K562 (cell line): Measurements from ENCODE around the gene TGFBR1. TPM values are rescaled to one million over a fixed set of nuclear protein-coding genes. Genes with fewer than 3 reads are reported as not detected.

Source experiments
- ATAC-seq: fragments of 200-7000 bp; cut with Tn5 transposase; 3 replicates; pipeline ENCODE4 v1.9.1; 2020; ENCODE audit warnings: moderate library complexity
- BruUV-seq: library from RNA; stranded (reverse); fragments of 400-500 nt; replicated peaks from 2 replicates; lab custom pipeline; 2021; lab: Mats Ljungman, UMichigan
- CTCF ChIA-PET: fragments of 300-600 bp; formaldehyde crosslinking; extraction: SDS; loops from one replicate; lab custom pipeline; 2021; ENCODE audit warnings: low intra/inter-chr PET ratio; lab: Yijun Ruan, JAX
- POLR2A ChIA-PET: fragments of 300-600, 350-650 bp; sonication (Branson Sonifier 250); formaldehyde crosslinking; extraction: SDS; loops from one replicate; lab custom pipeline; 2021; ENCODE audit warnings: antibody characterized with exemption, inconsistent platforms; lab: Yijun Ruan, JAX
- DNase-seq, 4 experiments: peaks; one replicate each; pipeline versions ENCODE4 v3.0.0 to v3.0.0-alpha.2; 2011 to 2018; ENCODE audit warnings: low spot score in 3 of 4, mixed read lengths in 3 of 4; ENCODE audit errors: extremely low read depth in 1 of 4
- FAIRE-seq: peaks from 2 replicates; lab custom pipeline; 2011; peaks lifted over from hg19 to GRCh38; lab: Jason Lieb, UNC
- H2AFZ ChIP-seq: 2 replicates; pipeline ENCODE4 v1.6.0; 2011; ENCODE audit warnings: low read depth, low read length, control low read depth, inconsistent platforms
- H3K27ac ChIP-seq: fragments of 200-600 bp; 3 replicates; pipeline ENCODE4 v1.8.0; 2011; ENCODE audit warnings: low read depth, mild to moderate bottlenecking, control low read depth, inconsistent platforms, low read length, moderate library complexity, mixed read lengths; ENCODE audit errors: extremely low read depth
- H3K27me3 ChIP-seq, 2 experiments: fragments of 300-600 bp in 1 of 2; 2 replicates in 1 of 2; 3 replicates in 1 of 2; pipeline versions ENCODE4 v1.6.0 to v1.8.0; 2011; ENCODE audit warnings: inconsistent platforms in 2 of 2, low read length in 2 of 2, mild to moderate bottlenecking in 1 of 2, mixed read lengths in 1 of 2, moderate library complexity in 1 of 2; ENCODE audit not compliant: control insufficient read depth in 2 of 2, insufficient read depth in 2 of 2
- H3K36me3 ChIP-seq: fragments of 300-600 bp; 3 replicates; pipeline ENCODE4 v1.8.0; 2011; ENCODE audit warnings: mild to moderate bottlenecking, low read length, inconsistent platforms; ENCODE audit not compliant: control insufficient read depth, insufficient read depth
- H3K4me1 ChIP-seq, 2 experiments: fragments of 200-600 bp in 1 of 2; replicated peaks in 1 of 2; 2 replicates in 1 of 2; 3 replicates in 1 of 2; pipeline versions ENCODE4 v1.5.1 to v1.8.0; 2011; ENCODE audit warnings: inconsistent platforms in 2 of 2, low read length in 2 of 2, mild to moderate bottlenecking in 1 of 2, mixed read lengths in 1 of 2, moderate library complexity in 1 of 2; ENCODE audit not compliant: control insufficient read depth in 2 of 2, insufficient read depth in 2 of 2
- H3K4me2 ChIP-seq: 2 replicates; pipeline ENCODE4 v1.6.1; 2011; ENCODE audit warnings: low read length, control low read depth, inconsistent platforms, mixed read lengths; ENCODE audit not compliant: insufficient read depth
- H3K4me3 ChIP-seq: fragments of 200-600 bp; sonication (generic), shearing (Covaris generic); 2 replicates; pipeline ENCODE4 v1.5.1; 2016; ENCODE audit warnings: control low read depth, inconsistent platforms
- H3K79me2 ChIP-seq: fragments of 200-600 bp; 3 replicates; pipeline ENCODE4 v1.8.0; 2011; ENCODE audit warnings: low read length, inconsistent platforms; ENCODE audit not compliant: control insufficient read depth, insufficient read depth
- H3K9ac ChIP-seq, 2 experiments: 2 replicates each; pipeline versions ENCODE4 v1.6.0 to v1.6.1; 2011; ENCODE audit warnings: low read depth in 2 of 2, low read length in 2 of 2, control low read depth in 1 of 2, inconsistent platforms in 1 of 2, mild to moderate bottlenecking in 1 of 2, mixed read lengths in 1 of 2; ENCODE audit not compliant: insufficient read depth in 1 of 2
- H3K9me1 ChIP-seq: one replicate; pipeline ENCODE4 v1.6.0; 2011; ENCODE audit warnings: inconsistent platforms, mild to moderate bottlenecking, low read length, moderate library complexity; ENCODE audit not compliant: control insufficient read depth, insufficient read depth
- H3K9me3 ChIP-seq: replicated peaks from 2 replicates; pipeline ENCODE4 v1.5.1; 2011; ENCODE audit warnings: low read depth, low read length, inconsistent platforms; ENCODE audit not compliant: control insufficient read depth, insufficient read depth
- H4K20me1 ChIP-seq: replicated peaks from 2 replicates; pipeline ENCODE4 v1.6.1; 2011; ENCODE audit warnings: low read length, inconsistent platforms, mixed read lengths; ENCODE audit not compliant: control insufficient read depth, insufficient read depth
- NFYB ChIP-seq: IDR thresholded peaks from 2 replicates; pipeline ENCODE4 v1.6.1; 2011; ENCODE audit warnings: mild to moderate bottlenecking, moderate library complexity; ENCODE audit not compliant: insufficient read length; ENCODE audit errors: extremely low read depth
- PTTG1 ChIP-seq: fragments of 450-650 bp; IDR thresholded peaks from 2 replicates; pipeline ENCODE4 v1.6.1; 2016; ENCODE audit warnings: low read depth, mild to moderate bottlenecking, missing genetic modification characterization, missing compliant biosample characterization
- XRCC3 ChIP-seq: fragments of 450-650 bp; IDR thresholded peaks from 2 replicates; pipeline ENCODE4 v1.6.1; 2017; ENCODE audit warnings: mild to moderate bottlenecking, moderate library complexity
- ZNF12 ChIP-seq: sonication (generic); formaldehyde crosslinking; IDR thresholded peaks from 2 replicates; pipeline ENCODE4 v1.4.0; 2020; ENCODE audit warnings: mild to moderate bottlenecking, missing genetic modification reagents
- ZNF408 ChIP-seq: fragments of 250-450 bp; sonication (Bioruptor Pico); IDR thresholded peaks from 2 replicates; pipeline ENCODE4 v1.4.0; 2020; ENCODE audit warnings: low read depth, mild to moderate bottlenecking, moderate library complexity
- ZNF41 ChIP-seq: fragments of 250-450 bp; sonication (Bioruptor Pico); conservative IDR thresholded peaks from 2 replicates; pipeline ENCODE4 v1.4.0; 2020; ENCODE audit warnings: mild to moderate bottlenecking
- ZNF644 ChIP-seq: fragments of 200-800 bp; sonication (Bioruptor generic); IDR thresholded peaks from 2 replicates; pipeline ENCODE4 v1.6.1; 2016; ENCODE audit warnings: low read depth, missing genetic modification characterization, missing compliant biosample characterization
- WGBS: fragments of 100-300 bp; shearing (Covaris generic); methylation state at CpG from one replicate; pipeline ENCODE4 v1.1.6; 2016; ENCODE audit warnings: low coverage, mixed read lengths; ENCODE audit not compliant: insufficient coverage; ENCODE audit errors: missing lambda C conversion rate; 5-methylcytosine and 5-hydroxymethylcytosine counted together
- in situ Hi-C: fragments of 300-500 bp; cut with MboI; formaldehyde crosslinking; loops from 4 replicates; pipeline ENCODE4 v1.15.0; 2018; ENCODE audit warnings: inconsistent platforms, mixed read lengths
- intact Hi-C: fragments of 100-400 bp; cut with micrococcal nuclease; formaldehyde crosslinking; loops from 2 replicates; pipeline ENCODE4 v1.14.2; 2022
- polyA plus RNA-seq, 8 experiments: library from polyadenylated mRNA; depleted of rRNA in 4 of 8; stranded (reverse) in 5 of 8; unstranded in 3 of 8; fragments of >200 nt; fragmentation: Nextera tagmentation in 2 of 8; fragmentation: Illumina TruSeq in 1 of 8; extraction: Ambion mirVana in 2 of 8; extraction: Trizol in 1 of 8; gene quantifications; 2 replicates each; pipeline versions ENCODE4 v1.2.1 to v1.2.3, GENCODE V29; 2011 to 2014; ENCODE audit warnings: inconsistent platforms in 1 of 8, missing spikeins in 1 of 8
- total RNA-seq, 7 experiments: library from RNA; depleted of rRNA in 6 of 7; stranded (reverse); fragments of >200 nt in 6 of 7; fragmentation: Illumina TruSeq in 2 of 7; extraction: Trizol in 2 of 7; gene quantifications; 2 replicates each; pipeline versions ENCODE4 v1.2.1 to v1.2.3, GENCODE V29; 2011 to 2021; ENCODE audit warnings: low replicate concordance in 1 of 7
- TF ChIP-seq, protein P1 (sequence below): fragments of 450-650 bp; IDR thresholded peaks from 2 replicates; pipeline ENCODE4 v1.6.1; 2016; ENCODE audit warnings: missing biosample characterization, missing genetic modification characterization
- TF ChIP-seq, protein P2 (sequence below): sonication (generic); formaldehyde crosslinking; IDR thresholded peaks from 2 replicates; pipeline ENCODE4 v1.8.1; 2022; ENCODE audit warnings: missing genetic modification reagents
- TF ChIP-seq, protein P3 (sequence below): fragments of 450-650 bp; IDR thresholded peaks from 2 replicates; pipeline ENCODE4 v1.6.1; 2016

Gene TGFBR1
- total and polyA plus RNA-seq, 9 of the 15 experiments (the other 6 are each of a cell fraction or from before 2014, with no cell fraction given): 15.5 to 62.4 (median 42.7) TPM

DNA sequence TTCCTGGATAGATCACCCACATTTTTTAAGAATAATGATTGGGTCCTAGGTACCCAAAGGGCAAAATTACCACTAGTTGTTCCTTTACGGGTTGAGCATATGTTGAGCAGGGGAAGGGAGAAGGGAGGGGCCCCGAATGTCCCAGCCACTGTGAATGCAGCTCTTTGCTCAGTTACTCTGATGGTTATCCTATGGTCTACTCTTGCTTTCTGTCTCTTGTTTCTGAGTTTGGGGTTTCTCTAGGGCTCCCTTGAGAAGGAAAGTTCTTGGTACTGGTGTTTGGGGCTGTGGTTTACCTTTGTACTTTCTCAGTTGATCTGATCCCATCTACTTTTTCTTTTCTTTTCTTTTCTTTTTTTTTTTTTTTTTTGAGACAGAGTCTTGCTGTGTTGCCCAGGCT, 61.2 kb downstream of the TGFBR1 start:
- WGBS: 46% methylated on average over 2 of the region's 2 CpGs
- Histone ChIP-seq H3K4me1 (peaks cover 0 to 2% of the 10 kb centered on the region in 2 experiments; a peak in 1 of 5 replicates), H3K27ac (no peak overlapping the region), H3K36me3 (no peaks in the 10 kb centered on the region), H3K4me2 (no peak overlapping the region), H3K27me3 (peaks cover 0 to 5% of the 10 kb centered on the region in 2 experiments; a peak in 1 of 5 replicates), H2AFZ (peak overlapping the region; percentile 56), H3K9ac (no peak overlapping the region), H4K20me1 (no peaks in the 10 kb centered on the region), H3K9me3 (no peaks in the 10 kb centered on the region), H3K4me3 (no peak overlapping the region), H3K79me2 (no peaks in the 10 kb centered on the region), H3K9me1 (no peaks in the 10 kb centered on the region)
- TF ChIP-seq, protein P1, sequence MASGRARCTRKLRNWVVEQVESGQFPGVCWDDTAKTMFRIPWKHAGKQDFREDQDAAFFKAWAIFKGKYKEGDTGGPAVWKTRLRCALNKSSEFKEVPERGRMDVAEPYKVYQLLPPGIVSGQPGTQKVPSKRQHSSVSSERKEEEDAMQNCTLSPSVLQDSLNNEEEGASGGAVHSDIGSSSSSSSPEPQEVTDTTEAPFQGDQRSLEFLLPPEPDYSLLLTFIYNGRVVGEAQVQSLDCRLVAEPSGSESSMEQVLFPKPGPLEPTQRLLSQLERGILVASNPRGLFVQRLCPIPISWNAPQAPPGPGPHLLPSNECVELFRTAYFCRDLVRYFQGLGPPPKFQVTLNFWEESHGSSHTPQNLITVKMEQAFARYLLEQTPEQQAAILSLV: no peak
- in situ Hi-C loops: no loop called here
- BruUV-seq: no TSS peak
- ChIA-PET CTCF (no interaction called here), POLR2A (no interaction called here)
- intact Hi-C loops: loop anchor here (5.0 to 10.0 kb wide), 4 partner anchors 51 to 1159 kb away; no protein-coding TSS in a partner anchor
- FAIRE-seq (no peak), ATAC-seq (no peak), DNase-seq (no peak)

DNA sequence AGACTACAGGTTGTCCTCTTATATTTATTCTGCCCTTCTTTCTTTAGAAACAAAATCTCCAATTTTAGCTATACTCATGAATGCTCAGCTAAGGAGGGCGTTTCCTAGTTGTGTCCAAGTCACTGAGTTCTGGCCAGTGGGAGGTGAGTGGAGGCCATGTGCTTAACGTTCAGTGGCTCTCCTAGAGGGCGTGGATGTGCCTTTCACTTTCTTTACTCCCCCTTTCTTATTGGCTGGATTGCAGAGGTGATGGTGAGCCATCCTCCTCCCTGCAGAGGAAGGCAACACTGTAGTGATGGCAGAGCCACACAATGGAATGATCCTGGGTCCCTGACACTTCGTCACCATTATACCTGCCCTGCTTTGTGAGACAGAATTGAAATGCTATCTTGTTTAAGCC, 62.2 kb downstream of the TGFBR1 start:
- peak; percentile 85 for ATAC-seq
- FAIRE-seq: peak; percentile 46
- intact Hi-C loops (loop anchor here (5.0 to 10.0 kb wide), 4 partner anchors 50 to 1158 kb away; no protein-coding TSS in a partner anchor), in situ Hi-C loops (no loop called here)
- H4K20me1 ChIP-seq: no peaks in the 10 kb centered on the region
- no peaks in the 10 kb centered on the region for H3K9me3 ChIP-seq
- peaks cover 0 to 7% of the 10 kb centered on the region in 2 experiments; a peak in 2 of 5 replicates for H3K27me3 ChIP-seq
- no peaks in the 10 kb centered on the region for H3K9me1 ChIP-seq
- 10% methylated on average over 4 of the region's 4 CpGs for WGBS
- H3K4me2 ChIP-seq: no peak overlapping the region
- no peak overlapping the region for H3K9ac ChIP-seq
- H3K79me2 ChIP-seq: no peaks in the 10 kb centered on the region
- no peaks in the 10 kb centered on the region for H3K36me3 ChIP-seq
- BruUV-seq: no TSS peak
- no peak overlapping the region for H3K4me3 ChIP-seq
- peaks cover 0 to 2% of the 10 kb centered on the region in 2 experiments; a peak in 1 of 5 replicates for H3K4me1 ChIP-seq
- peak; percentile 23 to 49 (median 37) for DNase-seq
- H3K27ac ChIP-seq: no peak overlapping the region
- CTCF ChIA-PET: no interaction called here
- peak overlapping the region; percentile 14; the same call in 1 of the 2 replicates for H2AFZ ChIP-seq
- TF ChIP-seq ZNF12 (CRISPR knock-in tag) (no peak), PTTG1 (tag) (no peak), ZNF644 (tag) (no peak), XRCC3 (no peak), NFYB (peak; percentile 61), ZNF41 (CRISPR knock-in tag) (no peak), ZNF408 (CRISPR knock-in tag) (no peak)
- TF ChIP-seq, protein P2, sequence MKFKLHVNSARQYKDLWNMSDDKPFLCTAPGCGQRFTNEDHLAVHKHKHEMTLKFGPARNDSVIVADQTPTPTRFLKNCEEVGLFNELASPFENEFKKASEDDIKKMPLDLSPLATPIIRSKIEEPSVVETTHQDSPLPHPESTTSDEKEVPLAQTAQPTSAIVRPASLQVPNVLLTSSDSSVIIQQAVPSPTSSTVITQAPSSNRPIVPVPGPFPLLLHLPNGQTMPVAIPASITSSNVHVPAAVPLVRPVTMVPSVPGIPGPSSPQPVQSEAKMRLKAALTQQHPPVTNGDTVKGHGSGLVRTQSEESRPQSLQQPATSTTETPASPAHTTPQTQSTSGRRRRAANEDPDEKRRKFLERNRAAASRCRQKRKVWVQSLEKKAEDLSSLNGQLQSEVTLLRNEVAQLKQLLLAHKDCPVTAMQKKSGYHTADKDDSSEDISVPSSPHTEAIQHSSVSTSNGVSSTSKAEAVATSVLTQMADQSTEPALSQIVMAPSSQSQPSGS: no peak
- TF ChIP-seq, protein P3, sequence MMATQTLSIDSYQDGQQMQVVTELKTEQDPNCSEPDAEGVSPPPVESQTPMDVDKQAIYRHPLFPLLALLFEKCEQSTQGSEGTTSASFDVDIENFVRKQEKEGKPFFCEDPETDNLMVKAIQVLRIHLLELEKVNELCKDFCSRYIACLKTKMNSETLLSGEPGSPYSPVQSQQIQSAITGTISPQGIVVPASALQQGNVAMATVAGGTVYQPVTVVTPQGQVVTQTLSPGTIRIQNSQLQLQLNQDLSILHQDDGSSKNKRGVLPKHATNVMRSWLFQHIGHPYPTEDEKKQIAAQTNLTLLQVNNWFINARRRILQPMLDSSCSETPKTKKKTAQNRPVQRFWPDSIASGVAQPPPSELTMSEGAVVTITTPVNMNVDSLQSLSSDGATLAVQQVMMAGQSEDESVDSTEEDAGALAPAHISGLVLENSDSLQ: peak; percentile 43
- POLR2A ChIA-PET: no interaction called here
